PC-3 (cell line): Measurements from ENCODE around the gene PLXND1.

Experiments used
- EZH2 ChIP-seq: fragments of 300-600 bp; sonication (generic); IDR thresholded peaks from one replicate; pipeline ENCODE4 v1.6.1; 2017; ENCODE audit warnings: antibody characterized with exemption, mild to moderate bottlenecking, low read length; ENCODE audit not compliant: unreplicated experiment
- EZH2phosphoT487 ChIP-seq: fragments of 300-600 bp; sonication (generic); IDR thresholded peaks from 2 replicates; pipeline ENCODE4 v1.6.1; 2018; ENCODE audit warnings: mild to moderate bottlenecking, antibody characterized with exemption, low read length, borderline replicate concordance
- TF ChIP-seq, protein P1 (sequence below): fragments of 300-600 bp; sonication (generic); conservative IDR thresholded peaks from 2 replicates; pipeline ENCODE4 v1.5.1; 2017; ENCODE audit warnings: antibody characterized with exemption, low read depth, mild to moderate bottlenecking, low read length

DNA sequence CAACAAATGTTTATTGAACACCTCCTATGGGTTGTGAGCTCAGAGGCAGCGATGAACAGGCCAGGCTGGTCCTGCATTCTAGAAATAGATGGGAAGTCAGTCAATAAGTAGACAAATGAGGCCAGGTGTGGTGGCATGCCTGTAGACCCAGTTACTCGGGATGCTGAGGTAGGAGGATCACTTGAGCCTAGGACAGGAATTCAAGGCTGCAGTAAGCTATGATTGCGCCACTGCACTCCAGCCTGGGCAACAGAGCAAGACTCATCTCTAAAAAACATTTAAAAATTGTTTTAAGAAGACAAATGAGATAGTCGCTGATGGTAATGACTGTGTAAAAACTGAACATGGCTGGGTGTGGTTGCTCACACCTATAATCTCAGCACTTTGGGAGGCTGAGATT lies 82.4 kb downstream of the PLXND1 start:
- TF ChIP-seq EZH2phosphoT487, result no peak
- TF ChIP-seq, protein P1, sequence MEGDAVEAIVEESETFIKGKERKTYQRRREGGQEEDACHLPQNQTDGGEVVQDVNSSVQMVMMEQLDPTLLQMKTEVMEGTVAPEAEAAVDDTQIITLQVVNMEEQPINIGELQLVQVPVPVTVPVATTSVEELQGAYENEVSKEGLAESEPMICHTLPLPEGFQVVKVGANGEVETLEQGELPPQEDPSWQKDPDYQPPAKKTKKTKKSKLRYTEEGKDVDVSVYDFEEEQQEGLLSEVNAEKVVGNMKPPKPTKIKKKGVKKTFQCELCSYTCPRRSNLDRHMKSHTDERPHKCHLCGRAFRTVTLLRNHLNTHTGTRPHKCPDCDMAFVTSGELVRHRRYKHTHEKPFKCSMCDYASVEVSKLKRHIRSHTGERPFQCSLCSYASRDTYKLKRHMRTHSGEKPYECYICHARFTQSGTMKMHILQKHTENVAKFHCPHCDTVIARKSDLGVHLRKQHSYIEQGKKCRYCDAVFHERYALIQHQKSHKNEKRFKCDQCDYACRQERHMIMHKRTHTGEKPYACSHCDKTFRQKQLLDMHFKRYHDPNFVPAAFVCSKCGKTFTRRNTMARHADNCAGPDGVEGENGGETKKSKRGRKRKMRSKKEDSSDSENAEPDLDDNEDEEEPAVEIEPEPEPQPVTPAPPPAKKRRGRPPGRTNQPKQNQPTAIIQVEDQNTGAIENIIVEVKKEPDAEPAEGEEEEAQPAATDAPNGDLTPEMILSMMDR, result no peak
- no peak for TF ChIP-seq EZH2
